Measurements from ENCODE around the gene CACNA1C. TPM values are rescaled to one million over a fixed set of nuclear protein-coding genes. Genes with fewer than 3 reads are reported as not detected.

CACNA1C gene
- total and polyA plus RNA-seq, 2 donors (not counting 1 experiment from before 2014, with no cell fraction given), result 0.01 to 0.02 TPM

GRCh38 chr12:2391740-2392331 is 339.0 kb downstream of the CACNA1C start:
- WGBS (ENCODE audit: insufficient coverage), result 90% methylated on average over 4 of the region's 9 CpGs
- DNase-seq (no peak), ATAC-seq (ENCODE audit: low read depth) (no peak)
- Mint-ChIP-seq H3K4me1 (no peaks in the 10 kb centered on the region), H3K27me3 (no peaks in the 10 kb centered on the region), H3K27ac (no peak overlapping the region), H3K9me3 (ENCODE audit: insufficient read depth) (no peaks in the 10 kb centered on the region), H3K4me3 (no peak overlapping the region)
- Histone ChIP-seq H2AFZ (ENCODE audit: insufficient read depth, low read depth, low read length, poor library complexity, severe bottlenecking) (no peak overlapping the region), H3K4me3 (ENCODE audit: control extremely low read depth in 1 of 5, extremely low read depth in 1 of 5, insufficient read depth in 1 of 5, low read depth in 2 of 5, low read length in 4 of 5) (no peak overlapping the region), H3K27me3 (replicated peaks in 1 of 4; ENCODE audit: control extremely low read depth in 1 of 4, control insufficient read depth in 3 of 4, insufficient read depth in 4 of 4, low read length in 3 of 4) (no peaks in the 10 kb centered on the region), H3K9me3 (ENCODE audit: control extremely low read depth in 1 of 3, control insufficient read depth in 2 of 3, insufficient read depth in 1 of 3, low read length in 2 of 3) (no peaks in the 10 kb centered on the region), H3K36me3 (replicated peaks in 1 of 2; ENCODE audit: control extremely low read depth in 1 of 2, control insufficient read depth in 1 of 2, extremely low read depth in 1 of 2, insufficient read depth in 2 of 2, low read length in 1 of 2) (no peaks in the 10 kb centered on the region), H3K9ac (ENCODE audit: low read length) (no peak overlapping the region), H3K27ac (ENCODE audit: low read length in 2 of 2) (no peak overlapping the region), H3K79me2 (ENCODE audit: control insufficient read depth, insufficient read depth, low read length) (no peaks in the 10 kb centered on the region), H3K4me1 (ENCODE audit: control insufficient read depth in 2 of 2, insufficient read depth in 2 of 2, low read length in 2 of 2) (no peaks in the 10 kb centered on the region), H4K20me1 (ENCODE audit: control insufficient read depth, insufficient read depth, low read length, poor library complexity, severe bottlenecking) (no peaks in the 10 kb centered on the region), H3K4me2 (replicated peaks; ENCODE audit: low read depth, low read length, poor library complexity, severe bottlenecking) (no peak overlapping the region)
- no peak for TF ChIP-seq EZH2 (IDR thresholded peaks at IDR 0.05; ENCODE audit: borderline replicate concordance, insufficient read depth, low read depth, low read length, poor library complexity, severe bottlenecking)
- no peak for TF ChIP-seq CTCF (IDR thresholded peaks at IDR 0.05)
- ChIA-PET CTCF (interaction anchor here (1.6 kb wide), 1 partner anchor 9 kb away, joined by 4 read pairs; no protein-coding TSS in a partner anchor), POLR2A (no interaction called here)
- intact Hi-C loops (cut with micrococcal nuclease), result no loop called here

DNA sequence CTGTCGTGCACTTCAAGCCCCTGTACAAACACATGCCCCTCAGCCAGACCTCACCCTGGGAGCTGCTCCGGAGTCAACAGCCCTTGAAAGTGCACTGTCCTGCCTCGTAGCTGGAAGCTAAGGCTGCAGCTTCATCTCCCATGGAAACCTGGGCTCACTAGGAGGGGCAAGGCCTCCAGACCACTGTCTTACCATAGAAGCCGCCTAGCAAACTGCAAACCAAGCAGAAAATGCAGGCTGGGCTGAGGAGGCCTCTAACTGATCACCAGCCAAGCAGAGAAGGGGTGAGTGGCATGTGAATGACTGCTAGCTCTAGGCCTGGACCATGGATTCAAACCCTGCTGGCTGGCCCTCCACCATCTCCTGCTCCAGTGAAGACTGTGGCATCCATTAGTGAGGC is 340.2 kb downstream of the CACNA1C start:
- Histone ChIP-seq H3K4me1 (ENCODE audit: control insufficient read depth in 2 of 2, insufficient read depth in 2 of 2, low read length in 2 of 2) (no peaks in the 10 kb centered on the region), H3K4me3 (ENCODE audit: control extremely low read depth in 1 of 5, extremely low read depth in 1 of 5, insufficient read depth in 1 of 5, low read depth in 2 of 5, low read length in 4 of 5) (no peak overlapping the region), H3K79me2 (ENCODE audit: control insufficient read depth, insufficient read depth, low read length) (no peaks in the 10 kb centered on the region), H2AFZ (ENCODE audit: insufficient read depth, low read depth, low read length, poor library complexity, severe bottlenecking) (no peak overlapping the region), H3K9ac (ENCODE audit: low read length) (no peak overlapping the region), H4K20me1 (ENCODE audit: control insufficient read depth, insufficient read depth, low read length, poor library complexity, severe bottlenecking) (no peaks in the 10 kb centered on the region), H3K36me3 (replicated peaks in 1 of 2; ENCODE audit: control extremely low read depth in 1 of 2, control insufficient read depth in 1 of 2, extremely low read depth in 1 of 2, insufficient read depth in 2 of 2, low read length in 1 of 2) (no peaks in the 10 kb centered on the region), H3K27me3 (replicated peaks in 1 of 4; ENCODE audit: control extremely low read depth in 1 of 4, control insufficient read depth in 3 of 4, insufficient read depth in 4 of 4, low read length in 3 of 4) (no peaks in the 10 kb centered on the region), H3K4me2 (replicated peaks; ENCODE audit: low read depth, low read length, poor library complexity, severe bottlenecking) (no peak overlapping the region), H3K9me3 (ENCODE audit: control extremely low read depth in 1 of 3, control insufficient read depth in 2 of 3, insufficient read depth in 1 of 3, low read length in 2 of 3) (no peaks in the 10 kb centered on the region), H3K27ac (ENCODE audit: low read length in 2 of 2) (no peak overlapping the region)
- ChIA-PET CTCF (interaction anchor here (1.6 kb wide), 1 partner anchor 10 kb away, joined by 4 read pairs; no protein-coding TSS in a partner anchor), POLR2A (no interaction called here)
- 98% methylated on average over 4 of the region's 4 CpGs for WGBS (ENCODE audit: insufficient coverage)
- ATAC-seq (ENCODE audit: low read depth) (no peak), DNase-seq (no peak)
- Mint-ChIP-seq H3K4me1 (no peaks in the 10 kb centered on the region), H3K4me3 (no peak overlapping the region), H3K27ac (no peak overlapping the region), H3K9me3 (ENCODE audit: insufficient read depth) (no peaks in the 10 kb centered on the region), H3K27me3 (no peaks in the 10 kb centered on the region)
- intact Hi-C loops (cut with micrococcal nuclease), result no loop called here
- no peak for TF ChIP-seq CTCF (IDR thresholded peaks at IDR 0.05)

Measured in B cell (primary cell).